GM20000 (cell line): ENCODE data around the gene VSTM4.
A peak's percentile ranks its signal among the peaks of the same experiment; 100 is the strongest.

Experiments
- DNase-seq: peaks from one replicate; pipeline ENCODE4 v3.0.0; 2012; ENCODE audit warnings: low spot score
- TF ChIP-seq, protein P1 (sequence below): IDR thresholded peaks from 2 replicates; pipeline ENCODE4 v1.5.1; 2012; ENCODE audit warnings: mild to moderate bottlenecking, control low read depth; ENCODE audit errors: extremely low read depth, missing control alignments

The VSTM4 gene

GRCh38 chr10:49115015-49115795, at the start of gene VSTM4:
TSS of gene VSTM4 (minus strand) at chr10:49115522. CDS start at chr10:49115485, 37 bp downstream.
- DNase-seq = peak; percentile 71
- TF ChIP-seq, protein P1, sequence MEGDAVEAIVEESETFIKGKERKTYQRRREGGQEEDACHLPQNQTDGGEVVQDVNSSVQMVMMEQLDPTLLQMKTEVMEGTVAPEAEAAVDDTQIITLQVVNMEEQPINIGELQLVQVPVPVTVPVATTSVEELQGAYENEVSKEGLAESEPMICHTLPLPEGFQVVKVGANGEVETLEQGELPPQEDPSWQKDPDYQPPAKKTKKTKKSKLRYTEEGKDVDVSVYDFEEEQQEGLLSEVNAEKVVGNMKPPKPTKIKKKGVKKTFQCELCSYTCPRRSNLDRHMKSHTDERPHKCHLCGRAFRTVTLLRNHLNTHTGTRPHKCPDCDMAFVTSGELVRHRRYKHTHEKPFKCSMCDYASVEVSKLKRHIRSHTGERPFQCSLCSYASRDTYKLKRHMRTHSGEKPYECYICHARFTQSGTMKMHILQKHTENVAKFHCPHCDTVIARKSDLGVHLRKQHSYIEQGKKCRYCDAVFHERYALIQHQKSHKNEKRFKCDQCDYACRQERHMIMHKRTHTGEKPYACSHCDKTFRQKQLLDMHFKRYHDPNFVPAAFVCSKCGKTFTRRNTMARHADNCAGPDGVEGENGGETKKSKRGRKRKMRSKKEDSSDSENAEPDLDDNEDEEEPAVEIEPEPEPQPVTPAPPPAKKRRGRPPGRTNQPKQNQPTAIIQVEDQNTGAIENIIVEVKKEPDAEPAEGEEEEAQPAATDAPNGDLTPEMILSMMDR = no peak

DNA sequence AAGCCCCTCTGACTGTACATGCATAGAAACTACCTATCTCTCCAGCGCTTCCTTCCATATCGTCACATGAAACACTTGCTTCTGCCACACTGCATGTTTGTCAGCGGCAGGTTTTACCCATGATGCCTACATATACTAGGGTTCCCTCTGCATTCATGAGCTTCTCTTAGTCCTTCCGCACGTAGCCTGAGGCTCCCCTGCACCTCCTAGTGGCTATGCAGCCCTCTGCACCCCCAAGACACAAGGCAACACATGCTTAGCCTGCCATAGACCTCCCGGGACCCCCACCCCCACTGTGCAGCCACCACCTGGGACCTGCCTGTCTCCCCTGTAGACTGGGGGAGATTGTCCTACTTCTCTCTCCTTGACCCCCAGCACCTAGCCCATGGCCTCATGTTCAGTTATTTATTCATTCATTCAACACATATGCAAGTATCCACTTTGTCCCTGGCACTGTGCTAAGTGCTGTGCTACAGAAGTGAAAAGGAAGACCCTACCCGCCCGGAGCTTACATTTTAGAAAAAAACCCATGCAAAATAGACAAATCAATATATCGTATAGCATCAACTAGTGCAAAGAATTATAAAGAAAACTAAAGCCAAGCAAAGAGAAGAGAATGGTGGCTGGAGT, 49.4 kb upstream of the VSTM4 start:
- peak; percentile 45 for DNase-seq
- TF ChIP-seq, protein P1 = peak; percentile 80

GRCh38 chr10:49163741-49164140, 48.4 kb upstream of the VSTM4 start:
- TF ChIP-seq, protein P1 = no peak

GRCh38 chr10:49162761-49163310, 47.5 kb upstream of the VSTM4 start:
- no peak for DNase-seq
- TF ChIP-seq, protein P1 = no peak

More at GRCh38 chr10:49163741-49164140, 48.4 kb upstream of the VSTM4 start:
- DNase-seq = no peak

- DNase-seq = no peak
- TF ChIP-seq, protein P1 = no peak
Observed at GRCh38 chr10:49162063-49162462, 46.7 kb upstream of the VSTM4 start.

- TF ChIP-seq, protein P1 = no peak
- no peak for DNase-seq
Observed at GRCh38 chr10:49161411-49161997, 46.2 kb upstream of the VSTM4 start.

DNA sequence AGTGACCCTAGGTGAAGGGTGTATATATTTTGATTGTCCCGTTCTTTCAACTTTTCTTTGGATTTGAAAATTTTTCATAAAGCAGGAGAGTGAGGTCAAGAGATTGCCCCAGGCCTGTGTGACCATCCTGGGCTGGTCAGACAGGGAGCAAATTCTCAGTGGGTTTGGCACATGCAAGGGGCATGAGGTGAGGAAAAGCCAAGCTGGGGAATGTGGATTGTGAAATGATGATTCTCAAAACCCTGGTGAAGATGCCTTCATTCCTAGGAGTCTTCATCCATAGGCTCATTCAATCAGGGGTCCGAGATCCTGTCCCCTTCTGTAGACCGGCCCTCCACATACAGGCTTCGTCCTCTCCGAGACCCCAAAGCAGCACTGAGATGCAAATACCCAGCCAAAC, 45.5 kb upstream of the VSTM4 start:
- no peak for DNase-seq
- TF ChIP-seq, protein P1 = no peak
